Kidney epithelial cell (primary cell): Measurements from ENCODE around the gene AK6. TPM values are rescaled to one million over a fixed set of nuclear protein-coding genes. Genes with fewer than 3 reads are reported as not detected.
"Not testable (repeated sequence)": the region's sequence is repeated elsewhere in the genome, so short reads cannot be mapped to it uniquely, and the experiment has no call there.

Source experiments
- DNase-seq: peaks from one replicate; pipeline ENCODE4 v3.0.0-alpha.2; 2010; ENCODE audit warnings: low read depth
- H3K27me3 ChIP-seq: 2 replicates; pipeline ENCODE4 v1.6.0; 2011; ENCODE audit warnings: low read length; ENCODE audit not compliant: control insufficient read depth, insufficient read depth
- H3K36me3 ChIP-seq: 2 replicates; pipeline ENCODE4 v1.5.1; 2011; ENCODE audit warnings: low read length; ENCODE audit not compliant: control insufficient read depth, insufficient read depth
- H3K4me3 ChIP-seq: 2 replicates; pipeline ENCODE4 v1.5.1; 2011; ENCODE audit warnings: low read depth, mild to moderate bottlenecking, control low read depth, low read length
- CTCF ChIP-seq: IDR thresholded peaks from 2 replicates; pipeline ENCODE4 v1.5.1; 2011; ENCODE audit warnings: mild to moderate bottlenecking, moderate library complexity, low read length, control low read depth, inconsistent platforms; ENCODE audit not compliant: insufficient read depth, poor library complexity, severe bottlenecking
- total RNA-seq: library from RNA; depleted of rRNA; stranded (reverse); fragments of >200 nt; gene quantifications from 2 replicates; pipeline ENCODE4 v1.2.3, GENCODE V29; 2015

AK6 gene
- total RNA-seq, 1 donor from 2014 or later: 19.5 TPM

- no peak for TF ChIP-seq CTCF
Measured at GRCh38 chr5:69404659-69405330, 35.5 kb upstream of the AK6 start.

GRCh38 chr5:69378376-69378775 is 9.1 kb upstream of the AK6 start:
- DNase-seq: no peak
- TF ChIP-seq CTCF: no peak
- Histone ChIP-seq H3K27me3 (no peaks in the 10 kb centered on the region), H3K4me3 (no peak overlapping the region), H3K36me3 (peaks cover 1% of the 10 kb centered on the region)

More at GRCh38 chr5:69404659-69405330, 35.5 kb upstream of the AK6 start:
- Histone ChIP-seq H3K36me3 (no peaks in the 10 kb centered on the region), H3K27me3 (no peaks in the 10 kb centered on the region), H3K4me3 (no peak overlapping the region)
- DNase-seq: no peak

- no peaks in the 10 kb centered on the region for H3K27me3 ChIP-seq
- H3K4me3 ChIP-seq: no peak overlapping the region
- H3K36me3 ChIP-seq: peaks cover 1% of the 10 kb centered on the region
- DNase-seq: no peak
- no peak for TF ChIP-seq CTCF
Measured at GRCh38 chr5:69374911-69375446, 5.7 kb upstream of the AK6 start.

- no peak for DNase-seq
- H3K4me3 ChIP-seq: no peak overlapping the region
Measured at GRCh38 chr5:69372394-69372793, 3.1 kb upstream of the AK6 start.

GRCh38 chr5:69370335-69370734 is 1.0 kb upstream of the AK6 start:
- DNase-seq, H3K27me3 ChIP-seq, H3K36me3 ChIP-seq: not testable (repeated sequence)
- peak overlapping the region; percentile 81 for H3K4me3 ChIP-seq

More at GRCh38 chr5:69372394-69372793, 3.1 kb upstream of the AK6 start:
- peaks cover 1% of the 10 kb centered on the region for H3K36me3 ChIP-seq
- no peak for TF ChIP-seq CTCF
- H3K27me3 ChIP-seq: no peaks in the 10 kb centered on the region

- Histone ChIP-seq H3K4me3 (peak overlapping the region; percentile 81), H3K36me3 (no peaks in the 10 kb centered on the region), H3K27me3 (no peaks in the 10 kb centered on the region)
- no peak for TF ChIP-seq CTCF
- DNase-seq: no peak
Measured at GRCh38 chr5:69368458-69369339, 621 bp downstream of the AK6 start.
